Activated CD4-positive, alpha-beta T cell treated with anti-CD3 and anti-CD28 coated beads, Interleukin-2, amount 10 ng/mL, durations not matched to agents 24 days and 14 days (primary cell): ENCODE data around the gene WBP2. TPM values are rescaled to one million over a fixed set of nuclear protein-coding genes. Genes with fewer than 3 reads are reported as not detected.
A peak's percentile ranks its signal among the peaks of the same experiment; 100 is the strongest.

ENCODE experiments used
- DNase-seq: peaks from one replicate; pipeline ENCODE4 v3.0.0; 2022
- H3K27ac Mint-ChIP-seq: one replicate; pipeline ENCODE4 v1.8.0; 2022; ENCODE audit warnings: mild to moderate bottlenecking, mixed read lengths
- H3K27me3 Mint-ChIP-seq: one replicate; pipeline ENCODE4 v1.8.0; 2022; ENCODE audit warnings: mixed read lengths
- H3K36me3 Mint-ChIP-seq: one replicate; pipeline ENCODE4 v1.8.0; 2022; ENCODE audit warnings: low read depth, mild to moderate bottlenecking, mixed read lengths
- H3K4me1 Mint-ChIP-seq: one replicate; pipeline ENCODE4 v1.8.0; 2021; ENCODE audit warnings: mixed read lengths
- H3K4me3 Mint-ChIP-seq: one replicate; pipeline ENCODE4 v1.8.0; 2022; ENCODE audit warnings: mild to moderate bottlenecking, moderate library complexity, mixed read lengths
- H3K9me3 Mint-ChIP-seq: one replicate; pipeline ENCODE4 v1.8.0; 2021; ENCODE audit warnings: mixed read lengths
- intact Hi-C: fragments of 100-400 bp; cut with micrococcal nuclease; formaldehyde crosslinking; loops from one replicate; pipeline ENCODE4 v1.15.1; 2023
- total RNA-seq: library from RNA; stranded (reverse); gene quantifications from 2 replicates; pipeline ENCODE4 v1.2.3, GENCODE V29; 2022

WBP2 gene
- total RNA-seq, 1 donor from 2014 or later = 70.0 TPM

DNA sequence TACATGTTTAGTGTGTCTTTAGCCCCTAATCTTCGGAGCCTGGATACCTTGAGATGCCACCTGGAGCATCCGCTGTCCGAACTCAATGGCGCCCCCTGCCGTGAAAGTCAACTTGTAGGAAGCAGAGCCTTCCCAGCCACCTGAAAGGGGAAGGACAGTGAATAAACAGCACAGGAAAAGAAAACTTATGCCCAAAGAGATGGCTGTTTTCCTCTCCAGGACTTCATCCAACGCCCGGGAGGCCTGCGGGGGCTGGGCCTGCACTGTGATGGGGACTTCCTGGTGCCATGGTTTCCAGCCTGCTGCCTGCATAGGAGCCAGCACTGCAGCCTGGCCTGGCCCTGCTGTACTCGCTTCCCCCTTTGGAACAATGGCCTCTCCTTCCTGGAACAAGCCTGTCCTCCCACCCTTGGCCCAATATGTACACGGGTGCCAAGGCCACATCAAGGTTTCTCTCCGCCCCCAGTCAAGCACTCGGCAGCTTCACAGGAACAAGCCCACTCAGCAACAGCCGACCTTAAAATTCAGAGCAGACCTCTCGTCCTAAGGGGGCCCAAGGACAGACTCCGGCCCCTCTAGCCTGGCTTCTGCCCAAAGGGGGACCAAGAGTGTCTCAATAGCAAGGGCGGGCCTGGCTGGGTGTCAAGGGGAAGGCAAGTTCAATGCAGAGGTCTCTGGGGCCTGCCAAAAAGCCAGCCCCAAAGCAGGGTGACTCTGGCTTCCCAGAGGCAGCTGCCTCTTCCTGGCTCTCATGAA is 6.4 kb downstream of the WBP2 start:
- H3K9me3 Mint-ChIP-seq = no peaks in the 10 kb centered on the region
- intact Hi-C loops = no loop called here
- H3K4me3 Mint-ChIP-seq = no peak overlapping the region
- H3K4me1 Mint-ChIP-seq = peaks cover 20% of the 10 kb centered on the region
- H3K27me3 Mint-ChIP-seq = no peaks in the 10 kb centered on the region
- peaks cover 29% of the 10 kb centered on the region for H3K36me3 Mint-ChIP-seq
- peak overlapping the region; percentile 47 for H3K27ac Mint-ChIP-seq
- DNase-seq = peak; percentile 94

DNA sequence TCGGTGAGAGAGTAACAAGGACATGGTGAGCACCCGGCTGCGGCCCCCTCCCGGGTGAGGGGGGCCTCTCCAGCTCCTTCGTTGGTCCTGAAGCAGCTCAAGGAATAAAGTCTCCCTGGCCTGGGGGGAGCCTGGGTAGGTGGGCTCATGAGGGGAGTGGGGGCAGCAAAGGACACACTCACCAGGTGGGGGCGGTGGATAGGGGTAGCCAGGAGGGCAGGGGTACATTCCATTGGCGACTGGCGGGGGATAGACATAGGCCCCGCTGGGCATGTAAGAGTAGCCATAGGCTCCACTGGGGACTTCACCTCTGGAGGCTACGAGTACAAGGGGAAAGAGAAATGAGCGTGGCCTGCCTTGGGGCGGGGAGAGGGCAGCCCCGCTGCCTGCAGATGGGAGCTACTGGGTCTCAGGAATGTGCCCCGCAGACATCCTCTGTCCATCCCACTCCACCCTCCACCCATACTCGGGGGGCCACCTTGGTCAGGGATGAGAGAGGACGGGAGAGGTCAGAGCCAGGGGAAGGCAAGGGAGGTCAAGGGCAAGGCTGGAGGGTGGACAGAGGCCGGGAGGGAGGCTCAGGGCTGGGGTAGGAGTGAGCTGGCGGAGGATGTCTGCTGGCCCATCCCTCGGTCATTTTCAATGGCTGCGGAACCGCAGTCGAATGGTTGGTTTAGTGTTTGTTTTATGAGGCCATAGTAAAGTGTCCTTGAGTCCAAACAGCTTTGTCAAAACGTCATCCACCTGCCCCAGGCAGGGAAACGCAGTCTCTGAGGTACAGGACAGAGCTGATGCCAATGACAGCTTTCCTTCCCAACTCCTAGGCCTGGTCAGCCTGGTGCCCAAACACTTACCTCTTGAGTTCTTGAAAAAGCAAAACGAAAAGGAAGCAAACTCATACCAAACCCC is 7.3 kb downstream of the WBP2 start:
- Mint-ChIP-seq H3K36me3 (peaks cover 30% of the 10 kb centered on the region), H3K4me1 (peaks cover 18% of the 10 kb centered on the region), H3K4me3 (no peak overlapping the region), H3K9me3 (no peaks in the 10 kb centered on the region), H3K27me3 (no peaks in the 10 kb centered on the region), H3K27ac (peak overlapping the region; percentile 47)
- no peak for DNase-seq
- intact Hi-C loops = no loop called here

DNA sequence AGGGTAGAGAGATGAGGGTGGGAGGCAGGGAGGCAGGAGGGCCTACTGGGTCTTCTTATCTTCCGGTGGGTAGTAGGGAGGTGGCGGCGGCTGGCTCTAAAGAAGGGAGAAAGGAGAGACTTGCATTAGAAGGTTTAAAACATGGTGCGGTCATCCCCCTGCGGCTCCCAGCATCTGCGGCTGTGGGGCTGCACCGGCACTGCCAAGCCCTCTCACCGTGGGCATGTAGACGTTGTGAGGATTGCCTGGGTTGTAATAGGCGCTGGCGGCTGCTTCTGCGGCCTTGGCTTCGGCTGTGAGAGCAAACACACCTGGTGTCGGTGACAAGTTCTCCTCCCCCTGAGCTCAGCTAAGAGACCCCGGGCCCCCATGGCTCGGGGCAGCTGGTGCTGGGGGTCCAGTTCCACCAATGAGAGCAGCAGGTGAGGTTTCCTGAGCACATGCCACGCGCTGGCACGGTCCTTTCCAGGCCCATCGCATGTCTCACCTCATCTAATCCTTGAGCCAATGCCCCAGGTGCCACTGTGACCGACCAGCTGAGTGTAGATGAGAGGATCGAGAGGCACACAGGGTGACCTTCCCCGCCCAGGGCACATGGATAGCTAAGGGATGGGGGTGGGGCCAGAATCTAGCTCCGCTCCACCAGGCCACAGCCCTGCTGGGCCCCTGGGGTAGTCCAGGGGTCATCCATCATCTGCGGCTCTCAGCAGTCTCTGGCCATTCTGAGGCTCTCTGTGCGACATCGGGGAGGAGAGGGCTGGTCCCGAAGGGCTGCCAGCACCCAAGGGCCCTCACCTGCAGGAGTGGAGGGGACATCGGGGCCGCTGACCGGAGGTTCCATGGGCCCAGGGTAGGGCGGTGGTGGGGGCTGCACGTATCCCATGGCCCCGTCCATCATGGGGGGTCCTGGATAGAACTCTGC is 8.2 kb downstream of the WBP2 start:
- Mint-ChIP-seq H3K4me3 (no peak overlapping the region), H3K27ac (no peak overlapping the region), H3K9me3 (no peaks in the 10 kb centered on the region)

DNA sequence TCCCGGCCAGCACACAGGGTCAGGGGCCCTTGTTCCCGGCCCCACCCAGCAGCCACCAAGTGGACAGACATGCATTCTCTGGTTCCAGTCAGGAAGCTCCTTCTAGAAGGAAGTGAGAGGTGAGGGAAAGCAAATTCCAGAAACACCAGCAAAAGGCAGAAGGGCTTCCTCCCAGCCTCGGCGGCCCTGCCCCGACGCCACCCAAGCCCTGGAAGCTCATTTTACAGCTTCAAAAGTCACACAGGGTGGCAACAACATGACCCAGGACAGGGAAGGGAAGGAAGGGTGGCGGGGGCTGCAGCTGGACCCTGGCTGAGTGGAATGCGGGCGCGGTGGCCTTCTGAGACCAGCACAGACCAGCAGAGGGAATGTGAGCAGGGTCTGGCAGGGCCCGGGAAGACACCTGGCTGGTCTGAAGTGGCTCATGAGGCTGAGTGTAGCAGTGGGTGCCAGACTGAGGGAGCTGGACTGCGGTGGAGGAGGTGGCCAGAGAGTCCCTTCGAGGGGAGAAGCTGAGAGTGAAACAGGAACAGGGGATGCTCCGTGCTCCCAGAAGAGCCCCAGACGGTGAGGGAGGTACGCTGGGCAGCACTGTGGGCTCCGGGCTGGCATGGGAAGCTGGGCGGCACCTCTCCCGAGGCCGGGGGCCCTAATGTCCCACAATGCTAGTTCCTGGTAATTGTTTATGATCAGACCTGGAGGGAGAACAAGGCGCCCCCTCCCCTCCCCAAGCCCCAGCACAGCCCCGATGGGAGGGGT is 9.0 kb downstream of the WBP2 start:
- Mint-ChIP-seq H3K27ac (peak overlapping the region; percentile 79), H3K27me3 (no peaks in the 10 kb centered on the region), H3K36me3 (peaks cover 32% of the 10 kb centered on the region), H3K4me1 (peaks cover 19% of the 10 kb centered on the region), H3K9me3 (no peaks in the 10 kb centered on the region), H3K4me3 (peak overlapping the region; percentile 44)
- intact Hi-C loops = loop anchor here (2.0 kb wide), 1 partner anchor 67 kb away; a partner anchor contains a TSS
- DNase-seq = no peak

More for the DNA sequence above, 8.2 kb downstream of the WBP2 start:
- peaks cover 35% of the 10 kb centered on the region for H3K36me3 Mint-ChIP-seq
- no peaks in the 10 kb centered on the region for H3K27me3 Mint-ChIP-seq
- intact Hi-C loops = no loop called here
- no peak for DNase-seq
- peaks cover 19% of the 10 kb centered on the region for H3K4me1 Mint-ChIP-seq

DNA sequence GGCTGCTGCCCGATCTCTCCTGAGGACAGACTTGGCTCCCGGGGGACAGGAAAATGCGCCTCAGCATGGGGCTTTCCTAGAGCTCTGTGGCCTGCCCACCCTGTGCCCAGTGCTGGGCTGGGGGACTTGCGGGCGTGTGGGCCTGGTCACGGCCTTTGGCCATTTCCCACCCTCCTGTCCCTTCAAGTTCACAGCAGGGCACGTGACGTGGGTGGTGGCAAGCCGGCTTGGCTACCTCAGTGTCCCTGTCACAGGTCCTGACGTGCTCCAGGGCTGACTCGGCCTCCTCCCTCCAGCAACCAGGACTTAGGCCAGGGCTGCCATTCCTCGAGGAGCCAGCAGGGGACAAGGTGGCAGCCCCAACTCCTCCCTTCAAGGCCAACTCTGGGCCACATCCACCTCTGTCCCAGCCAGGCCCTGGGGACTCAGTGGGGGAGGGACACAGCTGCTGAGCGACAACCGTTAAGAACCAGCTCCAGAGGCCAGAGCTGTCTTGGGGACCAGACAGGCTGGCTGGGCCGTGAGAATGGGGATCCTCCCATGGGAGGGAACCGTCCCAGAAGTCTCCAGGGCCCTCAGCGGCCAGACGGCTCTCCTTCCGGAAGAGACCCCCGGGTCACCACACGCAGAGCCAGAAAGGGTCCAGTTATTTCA is 9.9 kb downstream of the WBP2 start:
- peak overlapping the region; percentile 89 for H3K4me3 Mint-ChIP-seq
- DNase-seq = peak; percentile 88
- H3K36me3 Mint-ChIP-seq = peaks cover 31% of the 10 kb centered on the region
- H3K27ac Mint-ChIP-seq = peak overlapping the region; percentile 79
- no peaks in the 10 kb centered on the region for H3K9me3 Mint-ChIP-seq
- H3K27me3 Mint-ChIP-seq = no peaks in the 10 kb centered on the region
- intact Hi-C loops = loop anchor here (2.0 kb wide), 1 partner anchor 66 kb away; a partner anchor contains a TSS
- peaks cover 19% of the 10 kb centered on the region for H3K4me1 Mint-ChIP-seq

DNA sequence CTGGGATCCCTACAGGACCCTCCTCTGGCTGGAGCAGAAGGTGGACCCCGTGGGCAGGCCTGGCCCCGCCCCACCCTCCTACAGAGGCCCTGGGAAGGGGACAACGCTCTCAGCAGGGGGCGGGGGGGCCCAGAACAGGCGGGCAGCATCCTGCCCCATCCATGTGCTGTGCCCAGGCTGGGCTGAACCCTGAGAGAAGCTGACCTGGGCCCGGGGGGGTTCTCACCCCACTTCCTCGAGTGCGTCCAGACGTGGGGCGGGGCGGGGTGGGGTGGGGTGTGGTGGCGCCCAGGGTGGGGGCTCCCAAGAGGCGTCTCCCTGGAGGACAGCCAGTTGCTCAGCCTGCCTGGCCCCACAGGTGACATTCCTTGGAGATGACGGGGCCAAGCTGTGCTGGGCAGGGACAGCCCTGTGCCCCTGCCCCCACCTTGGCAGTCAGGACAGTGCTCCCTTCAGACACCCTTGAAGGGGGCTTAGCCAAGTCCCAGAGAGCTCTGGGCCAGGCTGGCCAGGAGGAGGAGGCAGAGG is 10.5 kb downstream of the WBP2 start:
- no peak for DNase-seq
- Mint-ChIP-seq H3K4me3 (peak overlapping the region; percentile 89), H3K27me3 (no peaks in the 10 kb centered on the region), H3K27ac (peak overlapping the region; percentile 97), H3K36me3 (peaks cover 29% of the 10 kb centered on the region), H3K4me1 (peaks cover 19% of the 10 kb centered on the region), H3K9me3 (no peaks in the 10 kb centered on the region)
- intact Hi-C loops = loop anchor here (1.0 to 2.0 kb wide), 2 partner anchors 11 to 66 kb away; partner anchors contain the start of gene WBP2

DNA sequence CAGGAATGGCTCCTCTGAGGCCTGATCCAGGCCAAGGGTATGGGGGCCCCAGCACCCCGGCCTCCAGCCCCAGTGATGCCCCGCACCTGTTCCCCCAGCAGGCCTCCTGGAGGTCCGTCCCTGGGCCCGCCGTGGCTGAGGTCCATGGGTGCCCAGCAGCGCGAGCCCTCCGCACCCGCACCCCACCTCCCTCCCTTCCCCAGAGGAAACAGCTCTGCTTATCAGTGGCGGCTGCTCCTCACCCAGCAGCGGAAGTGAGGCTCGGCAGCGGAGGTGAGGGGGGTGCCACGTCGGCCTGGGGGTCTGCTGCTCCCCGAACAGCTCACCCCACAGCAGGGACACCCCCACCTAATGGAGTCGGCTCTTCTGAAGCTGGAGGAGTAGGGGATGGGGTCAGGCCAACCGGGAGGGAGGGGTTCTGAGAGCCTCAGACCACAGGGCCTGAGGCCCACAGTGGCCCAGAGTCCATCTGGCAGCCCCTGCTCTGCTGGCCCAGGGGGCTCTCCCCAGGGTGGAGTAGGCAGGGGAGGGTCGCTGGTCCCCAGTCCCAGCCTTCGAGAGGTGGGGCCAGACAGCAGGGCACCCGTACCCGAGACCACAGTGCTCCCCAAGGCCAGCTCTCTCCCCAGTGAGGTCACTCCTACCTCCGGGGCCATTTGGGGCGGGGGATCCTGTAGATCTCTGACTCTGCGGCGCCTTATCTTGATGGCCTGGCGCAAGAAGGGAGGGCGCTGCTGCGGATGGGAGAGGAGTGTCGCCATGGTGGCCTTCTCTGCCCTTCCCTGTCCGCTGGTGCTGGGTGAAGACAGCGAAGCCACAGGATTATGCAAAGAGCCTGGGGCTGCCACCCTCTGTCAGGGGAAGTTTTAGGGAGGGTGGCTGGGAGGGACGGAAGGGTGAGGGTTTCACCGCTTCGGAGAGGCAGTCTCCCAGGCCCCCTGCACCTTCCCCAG is 11.3 kb downstream of the WBP2 start, which contains the start of gene UNC13D:
UNC13D (minus strand) TSS at position 828 of the 953 bp plus-strand sequence; CDS start at position 761, 67 bp downstream.
- Mint-ChIP-seq H3K4me1 (peaks cover 18% of the 10 kb centered on the region), H3K4me3 (peak within 1 kb of the TSS; percentile 89), H3K27ac (peak within 1 kb of the TSS; percentile 97), H3K27me3 (no peaks in the 10 kb centered on the region), H3K9me3 (no peaks in the 10 kb centered on the region), H3K36me3 (peaks cover 32% of the 10 kb centered on the region)
- intact Hi-C loops = loop anchor here (1.0 to 2.0 kb wide), 3 partner anchors 11 to 65 kb away; partner anchors contain the start of gene WBP2
- peak; percentile 89 for DNase-seq

DNA sequence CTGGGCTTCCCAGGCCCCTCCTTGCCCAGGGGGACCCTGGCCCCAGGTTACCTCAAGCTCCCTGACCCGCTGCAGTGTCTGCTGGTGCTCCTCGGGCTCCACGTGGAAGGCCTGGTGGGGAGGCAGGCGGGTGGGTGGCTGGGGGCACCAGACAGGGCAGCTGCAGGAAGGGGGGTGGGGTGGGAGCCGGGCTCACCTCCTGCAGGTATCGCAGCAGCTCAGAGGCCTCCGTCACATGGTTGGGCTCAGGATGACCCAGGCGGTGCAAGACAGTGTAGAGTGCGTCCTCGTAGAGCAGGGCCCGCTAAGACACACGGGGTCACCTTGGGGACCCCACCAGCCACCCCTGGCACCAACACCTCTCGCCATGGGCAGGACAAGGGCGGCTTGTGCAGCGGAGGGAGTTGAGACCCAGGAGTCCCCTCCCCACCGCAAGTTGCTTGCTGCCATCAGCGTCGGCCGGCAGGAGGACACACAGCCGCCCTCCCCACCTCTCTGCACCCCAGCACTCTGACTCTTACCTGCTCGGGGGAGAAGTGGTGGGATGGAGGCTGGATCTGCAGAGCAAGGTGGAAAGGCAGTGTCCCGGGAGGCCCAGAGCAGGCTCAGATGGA is 12.1 kb downstream of the WBP2 start:
- H3K4me3 Mint-ChIP-seq = peak overlapping the region; percentile 89
- H3K36me3 Mint-ChIP-seq = peaks cover 29% of the 10 kb centered on the region
- no peaks in the 10 kb centered on the region for H3K27me3 Mint-ChIP-seq
- DNase-seq = peak; percentile 79
- H3K4me1 Mint-ChIP-seq = peaks cover 11% of the 10 kb centered on the region
- intact Hi-C loops = loop anchor here (1.0 kb wide), 1 partner anchor 57 kb away; no protein-coding TSS in a partner anchor
- H3K27ac Mint-ChIP-seq = peak overlapping the region; percentile 97
- H3K9me3 Mint-ChIP-seq = no peaks in the 10 kb centered on the region

DNA sequence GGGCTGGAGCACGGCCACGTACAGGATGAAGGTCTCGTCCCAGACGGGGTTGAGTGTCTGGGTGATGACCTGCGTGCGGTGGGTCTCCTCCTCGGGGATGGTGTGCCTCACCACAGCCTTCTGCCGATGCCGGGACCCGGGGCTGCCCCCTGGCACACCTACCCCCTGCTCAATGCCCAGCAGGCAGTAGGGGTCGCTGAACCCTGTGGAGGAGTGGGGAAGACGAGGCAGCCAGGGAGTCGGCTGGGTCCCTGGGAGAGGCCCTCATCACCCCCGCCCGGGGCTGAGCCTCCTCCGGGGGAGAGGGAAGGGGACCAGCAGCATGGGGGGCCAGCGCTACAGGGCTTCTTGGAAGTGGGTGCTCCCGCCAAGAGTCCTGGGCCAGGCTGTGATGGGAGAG is 12.7 kb downstream of the WBP2 start:
- Mint-ChIP-seq H3K4me3 (peak overlapping the region; percentile 89), H3K27ac (peak overlapping the region; percentile 66), H3K27me3 (no peaks in the 10 kb centered on the region), H3K4me1 (peaks cover 11% of the 10 kb centered on the region), H3K36me3 (peaks cover 31% of the 10 kb centered on the region), H3K9me3 (no peaks in the 10 kb centered on the region)
- intact Hi-C loops = no loop called here
- no peak for DNase-seq

DNA sequence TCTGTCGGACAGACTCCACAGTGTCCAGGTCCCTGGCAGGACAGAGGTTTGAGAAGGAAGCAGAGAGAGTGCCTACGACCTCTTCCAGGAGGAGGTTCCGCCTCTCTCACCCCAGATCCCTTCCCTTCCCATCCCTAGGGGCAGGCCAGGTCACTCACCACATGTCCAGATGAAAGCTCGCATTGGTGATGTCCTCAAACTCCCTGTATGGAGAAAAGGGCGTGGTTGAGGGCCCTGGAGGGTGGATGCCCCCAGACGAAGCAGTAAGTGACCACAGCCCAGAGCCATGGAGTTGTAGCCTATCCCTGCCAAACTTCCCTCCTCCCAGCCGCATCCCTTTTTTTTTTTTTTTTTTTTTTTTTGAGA is 14.4 kb downstream of the WBP2 start:
- peaks cover 29% of the 10 kb centered on the region for H3K36me3 Mint-ChIP-seq
- H3K4me1 Mint-ChIP-seq = peaks cover 10% of the 10 kb centered on the region
- H3K9me3 Mint-ChIP-seq = no peaks in the 10 kb centered on the region
- no peak for DNase-seq
- no peak overlapping the region for H3K4me3 Mint-ChIP-seq
- no peak overlapping the region for H3K27ac Mint-ChIP-seq
- intact Hi-C loops = no loop called here
- H3K27me3 Mint-ChIP-seq = no peaks in the 10 kb centered on the region
